ENCODE results near the gene SUN5. TPM values are rescaled to one million over a fixed set of nuclear protein-coding genes. Genes with fewer than 3 reads are reported as not detected.

SUN5 gene
- total RNA-seq, 1 experiment from 2014 or later, result not detected

- H2BK12ac ChIP-seq (ENCODE audit: insufficient read length, low read depth, low read length), result no peak overlapping the region
- peaks cover 68% of the 10 kb centered on the region for H3K27me3 Mint-ChIP-seq (ENCODE audit: low read depth)
- H4K5ac ChIP-seq (ENCODE audit: insufficient read length, low read depth, low read length), result no peak overlapping the region
- no peak overlapping the region for H3K18ac ChIP-seq (ENCODE audit: insufficient read length, low read depth, low read length)
- no peak overlapping the region for H3K4ac ChIP-seq (ENCODE audit: low read depth, low read length)
- H3K56ac ChIP-seq (ENCODE audit: insufficient read length, low read depth, low read length), result no peak overlapping the region
- no peak overlapping the region for H2BK20ac ChIP-seq (ENCODE audit: low read depth, low read length, poor library complexity, severe bottlenecking)
- H3K9me3 Mint-ChIP-seq, result peaks cover 11% of the 10 kb centered on the region in 2 experiments
- no peak for TF ChIP-seq CTCF (conservative IDR thresholded peaks at IDR 0.05)
- no peak for DNase-seq
- no peak overlapping the region for H2BK120ac ChIP-seq (ENCODE audit: low read depth, low read length, poor library complexity, severe bottlenecking)
- no peak overlapping the region for H3K27ac Mint-ChIP-seq
- H3K9ac ChIP-seq (ENCODE audit: extremely low read depth, insufficient read length, low read length), result no peak overlapping the region
- no peak overlapping the region for H3T11ph ChIP-seq (ENCODE audit: low read length)
- no peak overlapping the region for H3K4me2 ChIP-seq (ENCODE audit: insufficient read depth, insufficient read length, low read length)
- H3K4me1 ChIP-seq (ENCODE audit: insufficient read depth, low read length), result no peaks in the 10 kb centered on the region
- no peak overlapping the region for H2AFZ ChIP-seq (ENCODE audit: low read length)
- no peaks in the 10 kb centered on the region for H4K20me1 ChIP-seq (ENCODE audit: control insufficient read depth, insufficient read depth, insufficient read length)
- WGBS (ENCODE audit: extremely low coverage, insufficient read length, low lambda C conversion rate), result no CpG with 5 or more reads among the region's 5 CpGs
- H2BK15ac ChIP-seq (ENCODE audit: low read depth, low read length), result no peak overlapping the region
- no peak overlapping the region for H3K14ac ChIP-seq (ENCODE audit: insufficient read depth, low read length)
- no peak overlapping the region for H4K8ac ChIP-seq (replicated peaks; ENCODE audit: insufficient read length, low read depth, low read length)
- H3K23ac ChIP-seq (ENCODE audit: insufficient read length, low read depth, low read length), result no peak overlapping the region
- no peak overlapping the region for H4K91ac ChIP-seq (ENCODE audit: insufficient read length, low read depth, low read length)
- H3K27me3 ChIP-seq (ENCODE audit: insufficient read depth, low read length), result no peaks in the 10 kb centered on the region
- no peaks in the 10 kb centered on the region for H3K23me2 ChIP-seq (ENCODE audit: insufficient read length, low read depth, low read length, poor library complexity, severe bottlenecking)
- no peaks in the 10 kb centered on the region for H3K9me3 ChIP-seq (ENCODE audit: control insufficient read depth, low read depth, low read length)
- peaks cover 7 to 8% of the 10 kb centered on the region in 2 experiments for H3K4me1 Mint-ChIP-seq
- H2BK5ac ChIP-seq (ENCODE audit: insufficient read length, low read length), result no peak overlapping the region
- no peak overlapping the region for H3K4me3 Mint-ChIP-seq
- H2AK5ac ChIP-seq (ENCODE audit: insufficient read length, low read length), result no peak overlapping the region
- peaks cover 0 to 7% (median 4%) of the 10 kb centered on the region in 3 experiments; a peak in 4 of 7 replicates for H3K36me3 Mint-ChIP-seq (ENCODE audit: insufficient read depth in 1 of 3, low read depth in 3 of 3)
- H3K27ac ChIP-seq (ENCODE audit: insufficient read length, low read depth, low read length), result no peak overlapping the region
- H3K79me1 ChIP-seq (ENCODE audit: insufficient read depth, low read depth, low read length, poor library complexity, severe bottlenecking), result no peaks in the 10 kb centered on the region
- no peaks in the 10 kb centered on the region for H3K79me2 ChIP-seq (ENCODE audit: insufficient read depth, low read length)
Measured at GRCh38 chr20:32962053-32962452, 42.2 kb downstream of the SUN5 start.
